GM23248 (cell line): ENCODE results near the gene NKAIN1. TPM values are rescaled to one million over a fixed set of nuclear protein-coding genes. Genes with fewer than 3 reads are reported as not detected.

Experiments used
- DNase-seq: peaks from one replicate; pipeline ENCODE4 v3.0.0-alpha.2; 2015
- H2AFZ ChIP-seq: fragments of 200-600 bp; sonication (generic); 2 replicates; pipeline ENCODE4 v1.6.1; 2016; ENCODE audit warnings: antibody characterized with exemption
- H3F3A ChIP-seq: fragments of 200-600 bp; sonication (generic); 2 replicates; pipeline ENCODE4 v1.6.1; 2016; ENCODE audit warnings: mild to moderate bottlenecking, antibody characterized with exemption, mixed run types; ENCODE audit not compliant: insufficient read depth
- H3K27ac ChIP-seq: fragments of 200-600 bp; sonication (generic); 2 replicates; pipeline ENCODE4 v1.5.1; 2016; ENCODE audit warnings: mild to moderate bottlenecking
- H3K27me3 ChIP-seq: fragments of 200-600 bp; sonication (generic); replicated peaks from 2 replicates; pipeline ENCODE4 v1.6.1; 2016; ENCODE audit warnings: mild to moderate bottlenecking; ENCODE audit not compliant: insufficient read depth
- H3K36me3 ChIP-seq: fragments of 200-600 bp; sonication (generic); 2 replicates; pipeline ENCODE4 v1.6.1; 2016; ENCODE audit warnings: low read depth, mild to moderate bottlenecking
- H3K4me1 ChIP-seq: fragments of 200-600 bp; sonication (generic); 2 replicates; pipeline ENCODE4 v1.6.1; 2016; ENCODE audit warnings: mild to moderate bottlenecking; ENCODE audit not compliant: insufficient read depth
- H3K4me2 ChIP-seq: fragments of 200-600 bp; sonication (generic); one replicate; pipeline ENCODE4 v1.6.1; 2016; ENCODE audit warnings: mild to moderate bottlenecking; ENCODE audit not compliant: unreplicated experiment
- H3K4me3 ChIP-seq: fragments of 200-600 bp; sonication (generic); 2 replicates; pipeline ENCODE4 v1.5.1; 2016; ENCODE audit warnings: mild to moderate bottlenecking
- H3K79me2 ChIP-seq: fragments of 200-600 bp; sonication (generic); 2 replicates; pipeline ENCODE4 v1.6.1; 2016; ENCODE audit warnings: mild to moderate bottlenecking; ENCODE audit not compliant: insufficient read depth
- H3K9ac ChIP-seq: fragments of 200-600 bp; sonication (generic); 2 replicates; pipeline ENCODE4 v1.6.1; 2016; ENCODE audit warnings: mild to moderate bottlenecking
- H3K9me2 ChIP-seq: fragments of 200-600 bp; sonication (generic); 2 replicates; pipeline ENCODE4 v1.6.1; 2016; ENCODE audit warnings: mixed run types, mild to moderate bottlenecking, moderate library complexity; ENCODE audit not compliant: insufficient read depth
- H3K9me3 ChIP-seq: fragments of 200-600 bp; sonication (generic); one replicate; pipeline ENCODE4 v1.6.1; 2017; ENCODE audit warnings: low read depth
- H4K20me1 ChIP-seq: fragments of 200-600 bp; sonication (generic); 2 replicates; pipeline ENCODE4 v1.6.0; 2016; ENCODE audit not compliant: insufficient read depth
- EZH2 ChIP-seq: fragments of 200-600 bp; sonication (generic); IDR thresholded peaks from 2 replicates; pipeline ENCODE4 v1.6.1; 2018; ENCODE audit warnings: antibody characterized with exemption, mild to moderate bottlenecking; ENCODE audit not compliant: insufficient read depth, poor library complexity, severe bottlenecking
- EZH2phosphoT487 ChIP-seq: fragments of 200-600 bp; sonication (generic); IDR thresholded peaks from 2 replicates; pipeline ENCODE4 v1.6.1; 2018; ENCODE audit warnings: antibody characterized with exemption, moderate library complexity, mild to moderate bottlenecking, low read depth; ENCODE audit not compliant: insufficient read depth
- WGBS, 2 experiments: methylation state at CpG; one replicate each; pipeline ENCODE4 v1.1.6; 2015 to 2017; ENCODE audit warnings: low lambda C conversion rate in 2 of 2, low coverage in 1 of 2; ENCODE audit errors: missing lambda C conversion rate in 2 of 2; 5-methylcytosine and 5-hydroxymethylcytosine counted together
- in situ Hi-C: fragments of 300-500 bp; cut with MboI; formaldehyde crosslinking; loops from 2 replicates; pipeline ENCODE4 v1.15.0; 2020
- polyA plus RNA-seq: library from polyadenylated mRNA; unstranded; fragments of >200 nt; fragmentation: Nextera tagmentation; extraction: Ambion mirVana; gene quantifications from 2 replicates; pipeline ENCODE4 v1.2.1, GENCODE V29; 2016
- total RNA-seq: library from RNA; depleted of rRNA; stranded (reverse); fragments of >200 nt; shearing (Covaris generic); gene quantifications from 2 replicates; pipeline ENCODE4 v1.2.3, GENCODE V29; 2014

NKAIN1 gene
- total and polyA plus RNA-seq, 2 experiments from 2014 or later = 0.11 TPM; not detected in 1

DNA sequence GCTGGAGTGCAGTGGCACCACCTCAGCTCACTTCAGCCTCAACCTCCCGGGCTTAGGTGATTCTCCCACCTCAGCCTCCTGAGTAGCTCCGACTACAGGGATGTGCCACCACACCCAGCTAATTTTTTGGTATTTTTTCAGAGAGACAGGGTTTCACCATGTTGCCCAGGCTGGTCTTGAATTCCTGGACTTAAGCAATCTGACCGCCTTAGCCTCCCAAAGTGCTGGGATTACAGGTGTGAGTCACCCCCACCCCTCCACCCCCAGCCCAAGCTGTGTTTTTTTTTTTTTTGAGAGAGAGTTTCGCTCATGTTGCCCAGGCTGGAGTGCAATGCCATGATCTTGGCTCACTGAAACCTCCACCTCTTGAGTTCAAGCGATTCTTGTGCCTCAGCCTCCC lies 75.4 kb downstream of the NKAIN1 start:
- DNase-seq = no peak
- H3K27me3 ChIP-seq = no peaks in the 10 kb centered on the region
- no peaks in the 10 kb centered on the region for H3K9me3 ChIP-seq
- H3K4me1 ChIP-seq = no peaks in the 10 kb centered on the region
- in situ Hi-C loops = no loop called here
- H3K9ac ChIP-seq = no peak overlapping the region
- H4K20me1 ChIP-seq = no peaks in the 10 kb centered on the region
- H2AFZ ChIP-seq = no peak overlapping the region
- no peaks in the 10 kb centered on the region for H3K79me2 ChIP-seq
- TF ChIP-seq EZH2phosphoT487 (no peak), EZH2 (no peak)
- H3K36me3 ChIP-seq = no peaks in the 10 kb centered on the region
- H3F3A ChIP-seq = no peaks in the 10 kb centered on the region
- 61 to 69% methylated on average over 5 of the region's 5 CpGs for WGBS, 2 experiments
- H3K4me2 ChIP-seq = no peak overlapping the region
- H3K27ac ChIP-seq = no peak overlapping the region
- H3K4me3 ChIP-seq = no peak overlapping the region
- H3K9me2 ChIP-seq = no peaks in the 10 kb centered on the region

- no peaks in the 10 kb centered on the region for H3K79me2 ChIP-seq
- H3K4me1 ChIP-seq = no peaks in the 10 kb centered on the region
- H3F3A ChIP-seq = no peaks in the 10 kb centered on the region
- in situ Hi-C loops = no loop called here
- H3K9me3 ChIP-seq = no peaks in the 10 kb centered on the region
- no peak for DNase-seq
- H3K36me3 ChIP-seq = no peaks in the 10 kb centered on the region
- H3K4me3 ChIP-seq = no peak overlapping the region
- H3K27me3 ChIP-seq = no peaks in the 10 kb centered on the region
- H4K20me1 ChIP-seq = no peaks in the 10 kb centered on the region
- no peak overlapping the region for H3K27ac ChIP-seq
- 52 to 55% methylated on average over 9 of the region's 9 CpGs for WGBS, 2 experiments
- TF ChIP-seq EZH2phosphoT487 (no peak), EZH2 (no peak)
- no peak overlapping the region for H3K9ac ChIP-seq
- no peaks in the 10 kb centered on the region for H3K9me2 ChIP-seq
- no peak overlapping the region for H2AFZ ChIP-seq
- no peak overlapping the region for H3K4me2 ChIP-seq
These were observed 75.8 kb downstream of the NKAIN1 start for GRCh38 chr1:31163866-31164265.

DNA sequence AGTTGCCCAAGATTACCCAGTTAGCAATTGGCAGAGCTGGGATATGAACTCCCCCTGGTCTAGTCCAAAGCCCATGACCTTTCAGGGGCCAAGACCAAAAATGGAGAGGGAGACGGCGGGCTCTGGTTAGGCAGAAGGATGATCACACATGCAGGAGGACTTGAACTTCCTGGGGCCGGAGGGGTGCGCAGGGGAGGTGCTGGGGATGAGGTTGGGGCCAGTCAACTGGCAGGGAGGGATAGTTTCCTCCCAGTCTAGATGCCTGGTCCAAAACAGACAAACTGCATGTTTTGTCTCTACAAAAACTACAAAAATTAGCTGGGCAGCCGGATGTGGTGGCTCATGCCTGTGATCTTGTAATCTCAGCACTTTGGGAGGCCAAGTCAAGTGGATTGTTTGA lies 78.1 kb downstream of the NKAIN1 start:
- Histone ChIP-seq H2AFZ (no peak overlapping the region), H3K27me3 (no peaks in the 10 kb centered on the region), H3K4me2 (no peak overlapping the region), H3K36me3 (no peaks in the 10 kb centered on the region), H3K9me3 (no peaks in the 10 kb centered on the region), H3K4me1 (no peaks in the 10 kb centered on the region), H3K4me3 (no peak overlapping the region), H3K27ac (no peak overlapping the region), H4K20me1 (no peaks in the 10 kb centered on the region), H3F3A (no peaks in the 10 kb centered on the region), H3K9me2 (no peaks in the 10 kb centered on the region), H3K9ac (no peak overlapping the region), H3K79me2 (no peaks in the 10 kb centered on the region)
- no peak for TF ChIP-seq EZH2
- no peak for TF ChIP-seq EZH2phosphoT487
- in situ Hi-C loops = no loop called here
- no peak for DNase-seq
- 76 to 78% methylated on average over 5 of the region's 5 CpGs for WGBS, 2 experiments

- WGBS, 2 experiments = 81 to 89% methylated on average over 9 of the region's 9 CpGs
- H3K36me3 ChIP-seq = no peaks in the 10 kb centered on the region
- no peak for DNase-seq
These were observed 79.6 kb downstream of the NKAIN1 start for GRCh38 chr1:31159869-31160611.

More at GRCh38 chr1:31159869-31160611, 79.6 kb downstream of the NKAIN1 start:
- no peak for TF ChIP-seq EZH2phosphoT487
- no peak overlapping the region for H3K4me2 ChIP-seq
- no peaks in the 10 kb centered on the region for H3K4me1 ChIP-seq
- H4K20me1 ChIP-seq = no peaks in the 10 kb centered on the region
- H2AFZ ChIP-seq = no peak overlapping the region
- H3K79me2 ChIP-seq = no peaks in the 10 kb centered on the region
- no peaks in the 10 kb centered on the region for H3K9me3 ChIP-seq
- no peak overlapping the region for H3K4me3 ChIP-seq
- H3K27me3 ChIP-seq = no peaks in the 10 kb centered on the region
- no peak overlapping the region for H3K9ac ChIP-seq
- H3K9me2 ChIP-seq = no peaks in the 10 kb centered on the region
- H3F3A ChIP-seq = 0 out of 2 replicates have a peak, but pooled peaks cover 4% of the 10 kb centered on the region
- H3K27ac ChIP-seq = no peak overlapping the region
- in situ Hi-C loops = no loop called here
